ENCODE data around the gene SORBS1. TPM values are rescaled to one million over a fixed set of nuclear protein-coding genes. Genes with fewer than 3 reads are reported as not detected.
"Not testable (repeated sequence)": the region's sequence is repeated elsewhere in the genome, so short reads cannot be mapped to it uniquely, and the experiment has no call there.

The SORBS1 gene
- polyA plus RNA-seq, 4 donors = 30.8 to 46.7 (median 31.8) TPM

DNA sequence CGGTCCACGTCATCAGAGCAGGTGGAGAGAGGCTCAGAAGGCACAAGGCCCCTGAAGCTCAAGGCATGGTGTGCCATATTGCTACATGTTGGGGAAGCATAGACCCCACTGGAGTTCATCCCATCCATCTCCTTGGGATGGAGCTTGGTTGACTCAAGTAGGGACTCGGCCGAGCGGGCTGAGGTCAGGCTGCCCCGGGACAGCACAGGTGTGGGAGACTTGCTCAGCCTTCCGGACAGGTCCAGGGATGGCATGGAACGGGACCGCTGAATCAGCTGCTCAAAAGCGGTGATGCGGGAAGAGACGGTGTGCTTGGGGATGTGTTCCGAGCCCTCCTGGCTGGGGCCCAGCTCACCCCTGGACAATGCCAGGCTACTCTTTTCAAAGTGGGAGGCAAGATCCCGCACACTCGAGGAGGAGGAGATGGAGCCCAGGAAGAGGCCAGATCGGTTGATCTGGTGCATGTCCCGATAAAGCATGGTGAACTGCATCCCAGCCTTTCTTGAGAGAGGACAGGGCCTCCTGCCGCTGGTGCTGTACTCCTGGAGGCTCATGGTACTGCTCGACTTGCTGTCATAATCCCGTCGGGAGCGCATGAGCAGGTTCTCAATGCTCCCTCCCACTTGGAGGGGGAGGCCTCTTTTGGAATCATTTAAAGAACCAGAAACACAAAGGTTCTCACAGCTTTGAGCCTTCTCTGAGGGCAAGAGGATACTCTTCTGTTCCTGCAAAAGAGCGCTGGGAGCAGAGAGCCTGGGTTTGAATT lies 204.8 kb downstream of the SORBS1 start:
- DNase-seq (ENCODE audit: low read depth in 4 of 4, low spot score in 3 of 4) = no peak

DNA sequence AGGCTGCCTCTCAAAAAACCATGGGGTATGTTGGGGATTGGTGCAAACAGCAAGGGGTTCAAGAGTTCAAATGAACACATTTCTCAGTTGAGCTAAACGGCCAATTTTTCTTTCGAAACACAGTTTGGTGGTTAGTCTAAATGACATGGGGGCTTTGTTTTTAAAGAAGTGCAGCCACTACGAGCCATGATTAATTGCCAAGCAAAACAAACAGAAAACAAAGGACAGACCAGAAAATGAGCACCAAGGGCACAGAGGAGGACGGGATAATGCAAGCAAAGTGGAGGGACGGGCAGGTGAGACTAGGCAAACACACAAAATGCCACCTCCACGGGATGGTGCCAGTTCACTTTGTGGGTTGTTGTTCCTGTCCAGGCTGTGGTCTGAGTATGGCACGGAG lies 205.9 kb downstream of the SORBS1 start:
- DNase-seq (ENCODE audit: low read depth in 4 of 4, low spot score in 3 of 4) = no peak

DNA sequence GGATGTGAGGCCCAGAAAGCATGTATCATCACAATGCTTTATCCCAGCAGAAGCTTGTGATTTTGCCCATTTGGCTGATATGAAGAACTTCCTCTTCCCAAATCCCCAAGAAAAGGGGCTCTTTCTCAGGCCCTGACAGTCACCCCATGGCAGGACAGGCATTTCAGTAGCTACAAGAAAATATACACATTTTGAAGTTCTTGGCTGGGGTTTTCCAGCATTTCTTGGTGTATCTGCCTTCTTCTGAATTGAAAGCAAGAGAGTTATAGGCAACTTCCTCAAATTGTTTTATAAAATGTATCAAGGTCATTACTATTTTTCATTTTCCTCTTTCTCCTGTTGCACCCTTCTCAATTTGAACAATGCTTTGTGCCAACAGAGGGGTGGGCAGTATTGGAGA lies 207.1 kb downstream of the SORBS1 start:
- no peak for DNase-seq (ENCODE audit: low read depth in 4 of 4, low spot score in 3 of 4)

- DNase-seq (ENCODE audit: low read depth in 4 of 4, low spot score in 3 of 4) = no peak
These were observed 208.0 kb downstream of the SORBS1 start for GRCh38 chr10:95353123-95353522.

DNA sequence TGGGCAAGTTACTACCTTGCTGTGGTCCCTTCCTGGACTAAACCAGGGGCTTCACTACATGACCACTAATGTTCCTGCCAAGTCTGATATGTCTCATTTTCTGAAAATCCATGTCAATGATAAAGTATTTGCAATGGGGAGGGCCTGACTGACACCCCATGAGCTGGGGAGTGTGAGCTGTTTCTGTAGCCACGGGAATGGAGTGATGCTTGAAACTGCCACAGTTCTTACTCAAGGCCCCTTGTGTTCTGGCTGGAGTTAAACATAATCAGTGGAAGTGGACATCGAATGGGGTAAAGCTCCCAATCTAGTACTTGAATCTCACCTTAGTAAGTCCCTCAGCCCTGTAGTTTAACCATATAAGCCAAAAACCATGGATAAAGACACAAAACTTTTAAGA lies 208.5 kb downstream of the SORBS1 start:
- no peak for DNase-seq (ENCODE audit: low read depth in 4 of 4, low spot score in 3 of 4)

DNA sequence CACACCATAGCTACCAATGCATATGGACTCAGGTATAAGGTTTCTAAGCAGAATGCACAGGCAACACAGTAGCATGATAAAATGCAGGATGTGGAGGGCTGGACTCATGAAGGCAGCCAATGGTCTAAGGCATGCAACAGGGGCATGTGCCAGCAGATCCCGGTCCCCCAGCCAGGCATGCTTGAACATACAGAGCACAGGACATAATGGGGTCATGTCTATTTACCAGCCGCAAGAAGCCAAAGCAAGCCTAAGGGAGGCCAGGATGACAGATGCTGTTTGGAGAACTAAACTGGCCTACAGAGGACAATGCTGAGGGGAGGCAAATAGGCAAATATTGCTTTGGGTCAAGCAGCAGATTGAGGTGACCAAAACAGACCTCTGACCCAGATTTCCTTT lies 210.3 kb downstream of the SORBS1 start:
- no peak for DNase-seq (ENCODE audit: low read depth in 4 of 4, low spot score in 3 of 4)

DNA sequence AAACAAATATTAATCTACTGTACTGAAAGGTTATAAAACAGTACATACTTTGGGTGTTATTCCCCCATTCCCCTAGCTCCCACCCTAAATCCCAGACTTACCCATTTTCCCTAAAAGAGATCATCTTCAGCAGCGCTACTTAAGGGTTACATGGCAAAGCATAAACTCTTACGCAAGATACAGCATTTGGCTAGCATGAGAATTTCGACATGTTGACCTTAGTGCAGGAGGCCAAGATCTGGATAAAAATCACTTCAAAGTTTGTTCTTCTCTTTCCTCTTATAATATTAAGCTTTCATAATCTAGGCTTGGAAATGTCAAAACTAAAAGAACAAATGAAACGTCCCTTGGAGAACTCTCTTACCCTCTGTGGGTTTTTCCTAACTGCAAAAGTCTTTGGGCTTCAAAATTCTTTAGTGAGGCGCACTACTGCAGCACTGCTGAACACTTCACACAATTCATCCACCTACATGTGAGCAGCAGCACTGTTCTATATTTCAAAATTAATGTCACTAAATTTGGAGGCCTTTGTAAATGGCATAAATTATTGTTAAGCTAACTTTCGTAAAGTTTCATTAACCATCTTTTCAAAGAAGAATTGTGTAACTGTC lies 210.8 kb downstream of the SORBS1 start:
- no peak for DNase-seq (ENCODE audit: low read depth in 4 of 4, low spot score in 3 of 4)

GRCh38 chr10:95347402-95347766 lies 213.8 kb downstream of the SORBS1 start:
- DNase-seq (ENCODE audit: low read depth in 4 of 4, low spot score in 3 of 4) = not testable (repeated sequence)

DNA sequence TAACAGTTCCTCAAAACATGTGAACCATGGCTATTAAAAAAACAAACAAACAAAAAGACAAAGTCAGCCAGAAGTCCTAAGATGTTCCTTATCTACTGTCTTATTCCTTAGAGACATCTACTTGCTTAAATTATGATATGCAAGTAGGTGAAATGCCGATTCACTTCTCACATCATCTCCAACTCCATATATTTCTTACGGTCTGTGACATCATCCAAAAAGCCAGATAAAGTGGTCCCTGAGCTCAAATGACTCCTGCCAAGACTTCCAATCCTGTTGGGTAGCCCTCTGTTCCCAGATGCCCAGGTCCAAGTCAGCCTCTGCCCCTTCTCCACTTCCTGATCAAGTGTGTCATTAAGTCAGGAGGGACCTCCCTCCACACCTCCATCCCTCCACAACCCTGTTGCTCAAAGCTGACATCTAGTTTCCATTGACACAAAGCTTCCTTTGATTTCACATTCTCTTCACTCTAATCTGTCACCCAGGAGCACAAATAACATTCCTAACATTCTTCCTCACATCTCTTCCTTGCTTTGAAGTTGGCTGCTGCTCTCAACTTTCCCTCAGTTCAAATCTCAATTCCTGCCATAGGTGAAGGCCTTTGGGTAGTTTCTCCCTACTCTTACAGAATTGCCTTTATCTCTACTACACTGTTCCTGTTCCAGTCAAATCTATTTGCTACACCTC lies 214.3 kb downstream of the SORBS1 start:
- DNase-seq (ENCODE audit: low read depth in 4 of 4, low spot score in 3 of 4) = no peak

- no peak for DNase-seq (ENCODE audit: low read depth in 4 of 4, low spot score in 3 of 4)
These were observed 217.6 kb downstream of the SORBS1 start for GRCh38 chr10:95343573-95343972.

DNA sequence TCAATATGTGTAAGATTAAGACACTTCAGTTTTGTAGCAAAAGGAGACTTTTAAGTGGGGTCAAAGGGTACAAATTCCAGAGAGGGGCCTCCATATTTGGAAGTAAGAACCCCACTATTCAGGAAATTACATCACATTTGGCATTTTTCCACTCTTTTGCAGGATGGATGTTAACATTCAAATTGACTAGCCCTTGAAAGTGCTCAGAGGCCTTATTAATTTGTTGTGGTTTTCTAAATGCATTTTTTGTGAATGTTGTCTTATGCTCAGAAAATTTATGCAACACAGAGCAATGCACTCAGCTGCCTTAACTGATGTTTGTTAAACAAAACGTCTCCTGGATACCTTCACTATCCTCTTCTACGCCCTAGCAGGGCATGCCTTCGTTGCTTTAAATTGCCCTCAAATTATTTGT lies 219.4 kb downstream of the SORBS1 start:
- peak in 1 of 4 donors; percentile 50 for DNase-seq (ENCODE audit: low read depth in 4 of 4, low spot score in 3 of 4)

- no peak for DNase-seq (ENCODE audit: low read depth in 4 of 4, low spot score in 3 of 4)
These were observed 221.3 kb downstream of the SORBS1 start for GRCh38 chr10:95339863-95340262.

GRCh38 chr10:95337423-95338160 lies 223.6 kb downstream of the SORBS1 start:
- no peak for DNase-seq (ENCODE audit: low read depth in 4 of 4, low spot score in 3 of 4)

DNA sequence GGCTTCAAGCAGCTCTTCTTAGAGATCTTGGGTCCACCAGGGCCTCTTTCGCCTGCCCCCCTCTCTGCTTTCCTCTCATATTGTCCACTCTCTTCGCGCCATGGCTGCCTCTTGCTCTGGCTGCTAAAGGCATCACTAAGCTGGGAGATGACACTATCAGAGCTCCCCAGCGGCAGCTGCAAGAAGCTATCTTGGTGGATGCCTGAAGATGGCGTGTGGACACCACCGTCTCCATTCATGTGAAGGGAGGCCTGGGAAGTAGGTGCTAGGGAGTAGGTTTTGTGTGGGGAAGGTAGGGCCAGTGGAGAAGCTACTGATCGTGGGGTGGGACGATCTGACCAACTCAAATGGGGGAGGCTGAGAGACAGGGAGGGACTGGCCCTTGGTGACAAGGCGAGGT lies 224.5 kb downstream of the SORBS1 start:
- no peak for DNase-seq (ENCODE audit: low read depth in 4 of 4, low spot score in 3 of 4)

GRCh38 chr10:95335933-95336699 lies 225.1 kb downstream of the SORBS1 start:
- no peak for DNase-seq (ENCODE audit: low read depth in 4 of 4, low spot score in 3 of 4)

DNA sequence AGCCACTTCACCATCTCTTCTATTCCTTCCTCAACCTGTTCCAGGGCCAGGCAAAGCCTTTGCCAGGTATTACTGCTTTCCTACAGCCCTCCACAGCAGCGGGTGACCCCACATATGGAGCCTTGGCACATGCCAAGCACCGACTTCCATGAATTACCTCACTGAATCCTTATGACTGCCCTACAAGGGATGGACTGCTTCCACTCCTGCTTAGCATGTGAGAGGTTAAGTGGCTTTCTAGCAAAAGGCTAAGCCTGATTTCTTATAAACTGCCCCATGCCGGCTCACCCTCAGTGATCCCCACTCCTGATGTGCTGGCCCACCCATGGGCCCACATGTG lies 226.4 kb downstream of the SORBS1 start:
- DNase-seq (ENCODE audit: low read depth in 4 of 4, low spot score in 3 of 4) = no peak

- DNase-seq (ENCODE audit: low read depth in 4 of 4, low spot score in 3 of 4) = no peak
These were observed 227.0 kb downstream of the SORBS1 start for GRCh38 chr10:95333997-95334804.

DNA sequence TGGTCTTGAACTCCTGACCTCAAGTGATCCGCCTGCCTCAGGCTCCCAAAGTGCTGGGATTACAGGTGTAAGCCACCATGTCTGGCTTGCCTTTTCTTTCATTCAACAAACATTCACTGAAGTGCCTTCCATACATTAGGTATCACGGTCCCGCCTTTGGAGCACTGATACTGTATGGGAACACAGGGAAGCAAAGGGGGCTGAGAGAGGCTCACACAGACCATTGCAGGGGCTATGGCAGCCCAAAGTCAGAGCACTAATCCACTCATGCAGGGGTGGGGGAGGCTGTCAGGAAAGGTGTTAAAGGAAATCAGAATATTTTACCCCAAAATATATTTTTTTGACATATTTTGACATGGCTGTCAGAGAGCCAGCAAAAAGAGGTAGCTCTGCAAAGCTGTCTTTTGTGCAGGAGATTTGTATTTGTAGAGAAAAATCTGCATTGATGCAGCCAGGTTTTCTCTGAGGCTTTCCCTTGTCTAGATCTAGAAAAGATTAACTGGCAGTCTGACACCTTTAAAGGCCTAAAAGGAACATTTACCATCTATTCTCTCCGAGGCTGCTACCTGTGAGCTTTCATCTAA lies 228.4 kb downstream of the SORBS1 start:
- no peak for DNase-seq (ENCODE audit: low read depth in 4 of 4, low spot score in 3 of 4)

- DNase-seq (ENCODE audit: low read depth in 4 of 4, low spot score in 3 of 4) = no peak
These were observed 229.5 kb downstream of the SORBS1 start for GRCh38 chr10:95331596-95332130.

All from left renal pelvis (tissue), 4 donors.